Muscle layer of colon (tissue), 2 donors: Measurements from ENCODE around the gene CCRL2.

Experiments
- H3K27ac ChIP-seq: one replicate; pipeline ENCODE4 v1.7.0; 2013; ENCODE audit warnings: low read depth, mild to moderate bottlenecking, low read length, moderate library complexity
- H3K27me3 ChIP-seq, 2 donors: one replicate each; pipeline ENCODE4 v1.7.0; 2013; ENCODE audit warnings: low read length in 2 of 2, mild to moderate bottlenecking in 2 of 2; ENCODE audit not compliant: insufficient read depth in 2 of 2, control insufficient read depth in 1 of 2
- H3K36me3 ChIP-seq: one replicate; pipeline ENCODE4 v1.7.0; 2013; ENCODE audit warnings: mild to moderate bottlenecking, low read length; ENCODE audit not compliant: insufficient read depth
- H3K4me1 ChIP-seq: one replicate; pipeline ENCODE4 v1.7.0; 2013; ENCODE audit warnings: mild to moderate bottlenecking, low read length; ENCODE audit not compliant: insufficient read depth
- H3K4me3 ChIP-seq, 2 donors: one replicate each; pipeline ENCODE4 v1.7.0; 2013; ENCODE audit warnings: low read length in 2 of 2, low read depth in 1 of 2, mild to moderate bottlenecking in 1 of 2, moderate library complexity in 1 of 2
- H3K9ac ChIP-seq: one replicate; pipeline ENCODE4 v1.7.0; 2013; ENCODE audit warnings: low read length
- H3K9me3 ChIP-seq: one replicate; pipeline ENCODE4 v1.7.0; 2013; ENCODE audit warnings: mild to moderate bottlenecking, low read length
- donor health status: abdominal sarcoma.
- donor health status: Adenocarcinoma of cecum.

CCRL2 gene

DNA sequence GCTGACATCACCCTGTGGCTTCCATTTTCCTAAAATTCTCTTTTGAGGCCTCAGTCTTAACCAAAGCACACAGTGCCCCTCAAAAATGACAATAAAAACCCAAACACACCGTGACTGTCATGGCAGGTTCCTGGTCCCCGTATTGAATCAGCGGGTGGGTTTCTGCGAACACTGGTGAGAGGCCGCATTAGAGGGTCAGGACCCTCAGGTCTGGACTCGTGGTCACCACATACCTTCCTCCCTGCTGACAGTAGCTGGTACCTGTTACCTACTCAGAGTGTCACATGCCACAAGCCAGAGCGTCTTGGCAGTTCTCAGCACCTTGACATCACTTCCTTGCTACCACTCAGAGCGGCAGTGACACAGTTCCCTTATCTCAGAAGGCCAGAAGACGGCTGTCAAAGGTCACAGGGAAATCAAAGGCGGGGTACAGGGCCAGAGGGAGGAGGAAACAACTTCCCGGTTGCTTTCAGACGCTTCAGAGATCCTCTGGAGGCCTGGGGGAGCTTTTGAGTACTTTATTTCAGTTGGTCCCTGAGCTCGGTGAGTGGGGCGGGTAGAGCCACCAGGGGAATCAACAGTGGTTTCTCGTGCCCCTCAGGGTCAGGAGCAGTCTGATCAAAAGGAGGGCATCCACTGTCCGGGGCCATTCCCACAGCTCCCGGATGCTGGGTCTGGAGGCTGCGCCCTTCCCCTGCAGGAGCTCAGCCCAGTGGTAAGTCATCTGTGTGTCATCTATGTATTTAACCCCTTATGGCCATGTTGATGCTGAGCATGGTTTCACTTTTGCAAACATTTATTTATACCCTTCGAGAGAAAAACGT is at the start of gene CCRL2, which contains the start of gene CCR5AS:
Gene CCRL2 (plus strand): TSS at position 472 of the 824 bp plus-strand sequence. CDS start 821 bp downstream, outside the sequence.
Gene CCR5AS (minus strand): TSS at position 279 of the 824 bp plus-strand sequence.
- Histone ChIP-seq H3K4me3 (peak within 1 kb of the TSS in 1 of 2 donors; percentile 27), H3K9ac (no peak within 1 kb of the TSS)

DNA sequence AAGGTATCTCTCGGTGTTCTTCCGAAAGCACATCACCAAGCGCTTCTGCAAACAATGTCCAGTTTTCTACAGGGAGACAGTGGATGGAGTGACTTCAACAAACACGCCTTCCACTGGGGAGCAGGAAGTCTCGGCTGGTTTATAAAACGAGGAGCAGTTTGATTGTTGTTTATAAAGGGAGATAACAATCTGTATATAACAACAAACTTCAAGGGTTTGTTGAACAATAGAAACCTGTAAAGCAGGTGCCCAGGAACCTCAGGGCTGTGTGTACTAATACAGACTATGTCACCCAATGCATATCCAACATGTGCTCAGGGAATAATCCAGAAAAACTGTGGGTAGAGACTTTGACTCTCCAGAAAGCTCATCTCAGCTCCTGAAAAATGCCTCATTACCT is 48.6 kb upstream of the CCRL2 start:
- H3K4me1 ChIP-seq = no peaks in the 10 kb centered on the region
- no peaks in the 10 kb centered on the region for H3K27me3 ChIP-seq
- H3K9ac ChIP-seq = no peak overlapping the region
- H3K36me3 ChIP-seq = no peaks in the 10 kb centered on the region
- H3K9me3 ChIP-seq = no peaks in the 10 kb centered on the region
- H3K4me3 ChIP-seq = no peak overlapping the region
- peak overlapping the region; percentile 23 for H3K27ac ChIP-seq

More for the DNA sequence above, at the start of gene CCRL2, which contains the start of gene CCR5AS:
- peak within 1 kb of the TSS; percentile 52 for H3K27ac ChIP-seq
- H3K27me3 ChIP-seq = no peaks in the 10 kb centered on the region
- no peaks in the 10 kb centered on the region for H3K9me3 ChIP-seq
- no peaks in the 10 kb centered on the region for H3K4me1 ChIP-seq
- no peaks in the 10 kb centered on the region for H3K36me3 ChIP-seq

GRCh38 chr3:46359733-46360493 is 47.1 kb upstream of the CCRL2 start:
- Histone ChIP-seq H3K4me1 (no peaks in the 10 kb centered on the region), H3K4me3 (no peak overlapping the region), H3K9me3 (no peaks in the 10 kb centered on the region), H3K27ac (peak overlapping the region; percentile 21), H3K9ac (no peak overlapping the region), H3K27me3 (no peaks in the 10 kb centered on the region), H3K36me3 (no peaks in the 10 kb centered on the region)

GRCh38 chr3:46360907-46361306 is 46.2 kb upstream of the CCRL2 start:
- Histone ChIP-seq H3K27me3 (no peaks in the 10 kb centered on the region), H3K4me1 (no peaks in the 10 kb centered on the region), H3K36me3 (no peaks in the 10 kb centered on the region), H3K9me3 (no peaks in the 10 kb centered on the region), H3K9ac (no peak overlapping the region), H3K27ac (no peak overlapping the region), H3K4me3 (no peak overlapping the region)

- no peaks in the 10 kb centered on the region for H3K4me1 ChIP-seq
These were observed 45.4 kb upstream of the CCRL2 start for GRCh38 chr3:46361408-46362283.

DNA sequence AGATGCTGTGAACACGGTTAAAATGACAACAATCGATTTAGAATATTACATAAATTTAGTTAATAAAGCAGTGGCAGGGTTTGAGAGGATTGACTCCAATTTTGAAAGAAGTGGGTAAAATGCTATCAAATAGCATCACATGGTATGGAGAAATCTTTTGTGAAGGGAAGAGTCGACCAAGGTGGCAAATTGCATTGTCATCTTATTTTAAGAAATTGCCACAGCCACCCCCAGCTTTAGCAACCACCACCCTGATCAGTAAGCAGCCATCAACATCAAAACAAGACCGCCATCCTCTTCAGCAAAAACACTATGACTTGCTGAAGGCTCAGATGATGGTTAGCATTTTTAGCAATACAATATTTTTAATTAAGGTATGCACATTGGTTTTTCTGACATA is 42.0 kb upstream of the CCRL2 start:
- Histone ChIP-seq H3K27me3 (no peaks in the 10 kb centered on the region), H3K27ac (no peak overlapping the region), H3K9ac (no peak overlapping the region), H3K4me3 (no peak overlapping the region), H3K36me3 (no peaks in the 10 kb centered on the region), H3K9me3 (no peaks in the 10 kb centered on the region), H3K4me1 (no peaks in the 10 kb centered on the region)

More at GRCh38 chr3:46361408-46362283, 45.4 kb upstream of the CCRL2 start:
- Histone ChIP-seq H3K27me3 (no peaks in the 10 kb centered on the region), H3K9me3 (no peaks in the 10 kb centered on the region), H3K36me3 (no peaks in the 10 kb centered on the region), H3K27ac (no peak overlapping the region), H3K4me3 (no peak overlapping the region), H3K9ac (no peak overlapping the region)

DNA sequence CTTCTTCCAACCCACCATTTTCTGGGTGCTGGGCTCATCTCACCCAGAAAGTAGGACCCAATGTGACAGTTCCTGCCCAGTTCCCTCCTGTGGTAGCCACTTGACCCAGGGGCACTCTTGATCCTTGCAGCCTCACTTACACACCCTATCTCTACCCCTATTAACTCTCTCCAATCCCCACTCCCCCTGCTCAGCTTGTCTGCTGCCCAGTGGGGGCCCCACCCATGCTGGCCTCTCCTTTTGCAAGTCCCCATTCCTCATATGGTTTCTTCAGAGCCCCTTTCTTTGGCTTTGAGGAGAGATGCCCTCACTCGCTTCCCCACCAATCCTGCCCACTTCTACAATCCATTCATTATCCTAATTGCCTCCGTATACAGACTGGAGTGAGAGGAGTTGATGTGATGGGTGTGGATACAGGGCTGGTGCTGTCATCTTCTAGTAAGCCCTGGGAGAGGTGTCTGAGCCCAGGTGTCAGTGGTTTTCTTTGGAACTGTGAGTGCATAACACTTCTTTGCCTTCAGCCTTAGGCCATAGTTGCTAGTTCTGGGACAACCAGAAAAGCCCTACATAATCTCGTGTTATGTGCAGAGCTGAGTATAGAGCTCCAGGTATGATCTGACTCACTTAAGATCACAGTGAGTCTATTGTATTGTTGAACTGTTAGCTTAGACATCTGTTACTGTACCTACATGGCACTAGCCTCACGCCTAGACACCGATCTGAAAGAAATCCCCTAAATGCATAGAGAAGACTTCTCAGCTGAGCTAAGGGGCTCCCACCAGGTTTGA is 41.1 kb upstream of the CCRL2 start:
- H3K4me3 ChIP-seq = no peak overlapping the region
- H3K4me1 ChIP-seq = no peaks in the 10 kb centered on the region
- H3K36me3 ChIP-seq = no peaks in the 10 kb centered on the region
- H3K9ac ChIP-seq = no peak overlapping the region
- H3K9me3 ChIP-seq = no peaks in the 10 kb centered on the region
- H3K27ac ChIP-seq = no peak overlapping the region
- H3K27me3 ChIP-seq = no peaks in the 10 kb centered on the region

DNA sequence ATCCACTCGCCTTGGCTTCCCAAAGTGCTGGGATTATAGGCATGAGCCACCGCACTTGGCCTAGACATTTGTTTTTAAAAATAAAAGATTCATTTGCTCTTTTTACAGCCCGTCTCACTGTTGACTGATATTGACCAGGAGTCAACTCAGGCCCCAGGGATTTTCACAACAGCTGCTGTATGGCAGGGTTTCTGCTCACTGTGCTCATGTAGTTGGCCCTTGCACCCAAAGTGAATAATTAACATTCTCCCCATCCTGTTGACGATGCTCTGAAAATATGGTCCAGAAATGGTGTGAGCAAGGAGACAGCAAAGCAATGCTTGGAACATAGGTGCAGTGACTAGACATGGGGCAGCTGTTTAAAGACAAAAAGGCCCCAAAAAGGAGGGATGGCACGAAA is 39.2 kb upstream of the CCRL2 start:
- Histone ChIP-seq H3K9ac (no peak overlapping the region), H3K4me1 (no peaks in the 10 kb centered on the region), H3K4me3 (no peak overlapping the region), H3K36me3 (no peaks in the 10 kb centered on the region), H3K9me3 (no peaks in the 10 kb centered on the region), H3K27me3 (no peaks in the 10 kb centered on the region), H3K27ac (no peak overlapping the region)

- H3K4me1 ChIP-seq = no peaks in the 10 kb centered on the region
- H3K27me3 ChIP-seq = no peaks in the 10 kb centered on the region
- no peaks in the 10 kb centered on the region for H3K36me3 ChIP-seq
- no peak overlapping the region for H3K4me3 ChIP-seq
- no peak overlapping the region for H3K9ac ChIP-seq
- H3K27ac ChIP-seq = no peak overlapping the region
- H3K9me3 ChIP-seq = no peaks in the 10 kb centered on the region
These were observed 38.5 kb upstream of the CCRL2 start for GRCh38 chr3:46368569-46368968.

DNA sequence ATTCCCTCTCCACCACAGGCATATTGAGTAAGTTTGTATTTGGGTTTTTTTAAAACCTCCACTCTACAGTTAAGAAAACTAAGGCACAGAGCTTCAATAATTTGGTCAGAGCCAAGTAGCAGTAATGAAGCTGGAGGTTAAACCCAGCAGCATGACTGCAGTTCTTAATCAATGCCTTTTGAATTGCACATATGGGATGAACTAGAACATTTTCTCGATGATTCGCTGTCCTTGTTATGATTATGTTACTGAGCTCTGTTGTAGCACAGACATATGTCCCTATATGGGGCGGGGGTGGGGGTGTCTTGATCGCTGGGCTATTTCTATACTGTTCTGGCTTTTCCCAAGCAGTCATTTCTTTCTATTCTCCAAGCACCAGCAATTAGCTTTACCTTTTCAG is 37.9 kb upstream of the CCRL2 start:
- H3K4me1 ChIP-seq = no peaks in the 10 kb centered on the region
- no peaks in the 10 kb centered on the region for H3K27me3 ChIP-seq
- H3K4me3 ChIP-seq = no peak overlapping the region
- no peak overlapping the region for H3K27ac ChIP-seq
- H3K9me3 ChIP-seq = no peaks in the 10 kb centered on the region
- no peak overlapping the region for H3K9ac ChIP-seq
- H3K36me3 ChIP-seq = no peaks in the 10 kb centered on the region
